NCI-H748 (cell line): ENCODE results near the gene ACVR1B.
A peak's percentile ranks its signal among the peaks of the same experiment; 100 is the strongest.

ENCODE experiments used
- DNase-seq: peaks from one replicate; lab custom pipeline; 2025; ENCODE audit not compliant: unreplicated experiment; lab: John Stamatoyannopoulos, UW

ACVR1B gene

DNA sequence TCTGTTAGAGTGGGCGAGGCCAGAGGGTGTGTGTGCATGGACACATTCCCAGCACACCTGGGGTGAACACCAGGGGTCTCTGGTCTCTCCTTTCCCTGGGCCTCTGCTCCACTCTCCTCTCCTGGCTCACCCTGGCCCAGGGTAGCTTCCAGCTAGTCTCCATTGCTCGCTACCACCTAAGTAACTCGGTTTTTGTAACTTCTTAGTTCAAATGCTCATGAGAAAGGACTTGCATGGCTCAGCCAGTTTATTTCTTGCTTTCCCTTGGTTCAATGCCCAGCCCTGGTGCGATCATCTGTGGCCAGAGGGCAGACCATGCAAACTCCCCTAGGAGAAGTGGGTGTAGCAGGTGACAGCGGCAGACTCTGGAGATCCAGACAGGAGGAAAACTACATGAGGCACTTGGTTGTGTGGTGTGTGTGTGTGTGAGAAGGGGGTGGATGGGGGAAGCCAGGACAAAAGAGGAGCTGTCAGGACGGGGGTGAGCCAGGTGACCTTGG is 8.9 kb upstream of the ACVR1B start:
- DNase-seq: no peak

DNA sequence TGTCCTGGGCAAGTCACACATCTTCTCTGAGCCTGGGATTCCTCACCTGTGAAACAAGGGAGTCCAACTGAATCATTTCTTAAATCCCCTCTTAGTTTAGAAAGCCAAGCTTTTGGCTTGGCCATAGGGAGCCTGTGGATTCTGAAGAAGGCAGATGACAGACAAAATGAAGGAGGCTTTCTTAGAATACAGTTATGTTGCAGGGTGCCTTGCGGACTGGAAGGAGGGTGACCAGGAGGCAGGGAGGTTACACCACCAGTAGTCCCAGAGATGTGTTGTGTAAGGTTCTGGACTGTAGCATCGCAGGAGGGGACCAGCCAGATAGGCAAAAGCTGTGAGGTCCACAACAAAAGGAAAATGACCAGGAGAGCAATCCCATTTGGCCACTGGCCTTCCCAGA is 8.2 kb upstream of the ACVR1B start:
- no peak for DNase-seq

DNA sequence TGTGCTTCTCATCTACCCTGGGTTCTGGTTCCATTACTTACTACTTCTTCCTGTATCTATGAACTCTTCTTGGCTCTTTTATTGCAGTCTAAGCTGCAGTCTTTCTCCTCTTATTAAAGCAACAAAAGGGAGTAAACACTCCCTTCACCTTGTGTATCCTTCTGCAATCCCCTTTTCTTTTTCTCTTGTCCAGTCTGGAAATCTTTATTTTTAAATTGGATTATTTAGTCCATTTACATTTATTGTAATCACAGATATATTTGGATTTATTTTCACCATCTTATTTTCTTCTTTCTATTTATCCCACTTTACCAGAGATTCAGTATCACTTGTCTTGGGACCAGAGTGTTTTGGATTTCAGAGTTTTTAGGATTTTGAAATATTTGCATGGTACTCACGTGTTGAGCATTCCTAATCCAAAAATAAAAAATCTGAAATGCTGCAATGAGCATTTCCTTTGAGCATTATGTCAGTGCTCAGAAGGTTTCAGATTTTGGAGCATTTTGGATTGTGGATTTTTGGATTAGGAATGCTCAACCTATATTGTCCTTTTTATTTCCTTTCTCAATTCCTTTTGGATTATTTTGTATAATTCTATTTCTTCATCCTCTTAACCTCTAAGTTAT is 6.8 kb upstream of the ACVR1B start:
- no peak for DNase-seq

DNA sequence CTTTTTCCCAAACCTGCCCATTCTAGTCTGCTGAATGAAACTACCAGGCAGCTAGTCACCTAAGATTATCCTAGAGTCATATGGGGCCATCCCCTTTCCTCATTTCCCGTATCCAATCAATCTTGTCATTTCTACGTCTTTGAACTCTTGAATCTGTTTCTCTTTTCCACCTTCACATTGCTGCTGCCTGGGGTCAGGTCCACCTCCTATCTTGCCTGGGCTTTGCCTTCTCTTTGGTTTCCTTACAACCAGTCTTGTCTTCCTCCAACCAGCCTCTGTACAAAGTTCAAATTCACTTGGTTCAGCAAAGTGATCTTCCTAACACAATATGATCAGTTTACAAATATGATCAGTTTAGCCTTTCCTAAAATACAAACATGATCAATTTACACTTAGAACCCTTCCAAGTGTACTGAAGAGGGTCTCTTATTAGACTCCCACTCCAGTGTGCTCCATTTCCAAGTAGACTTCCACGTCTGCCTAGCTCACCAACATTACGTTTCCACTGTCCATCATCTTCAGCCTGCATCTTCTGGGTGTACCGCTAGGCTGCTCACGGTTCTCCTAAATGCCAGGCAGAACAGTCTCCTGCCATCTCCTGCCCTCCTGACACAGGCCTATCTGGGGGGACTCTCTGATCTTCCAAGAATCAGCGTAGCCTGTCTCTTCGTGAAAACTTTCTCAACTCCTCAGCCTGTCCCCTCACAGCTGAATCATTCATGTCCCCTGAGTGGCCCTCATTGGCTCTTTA is 4.1 kb upstream of the ACVR1B start:
- no peak for DNase-seq

DNA sequence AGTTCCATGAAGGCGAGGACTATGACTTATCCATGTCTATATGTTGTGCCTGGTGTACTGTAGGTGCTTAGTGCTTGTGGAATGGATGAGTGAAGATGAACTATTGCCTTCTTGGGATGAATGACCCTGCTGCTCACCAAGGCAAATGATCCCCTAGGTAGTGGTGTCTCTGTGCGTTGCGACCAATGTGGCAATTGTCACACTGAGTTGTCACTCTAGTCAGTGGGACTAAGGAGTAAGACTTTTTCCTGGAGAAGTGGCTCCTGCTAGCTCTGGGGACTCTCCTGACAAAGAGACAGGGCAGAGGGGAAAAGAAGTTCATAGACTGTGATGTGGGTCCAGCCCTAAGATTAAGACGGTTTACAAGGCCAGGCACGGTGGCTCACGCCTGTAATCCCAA is 3.4 kb upstream of the ACVR1B start:
- no peak for DNase-seq

DNA sequence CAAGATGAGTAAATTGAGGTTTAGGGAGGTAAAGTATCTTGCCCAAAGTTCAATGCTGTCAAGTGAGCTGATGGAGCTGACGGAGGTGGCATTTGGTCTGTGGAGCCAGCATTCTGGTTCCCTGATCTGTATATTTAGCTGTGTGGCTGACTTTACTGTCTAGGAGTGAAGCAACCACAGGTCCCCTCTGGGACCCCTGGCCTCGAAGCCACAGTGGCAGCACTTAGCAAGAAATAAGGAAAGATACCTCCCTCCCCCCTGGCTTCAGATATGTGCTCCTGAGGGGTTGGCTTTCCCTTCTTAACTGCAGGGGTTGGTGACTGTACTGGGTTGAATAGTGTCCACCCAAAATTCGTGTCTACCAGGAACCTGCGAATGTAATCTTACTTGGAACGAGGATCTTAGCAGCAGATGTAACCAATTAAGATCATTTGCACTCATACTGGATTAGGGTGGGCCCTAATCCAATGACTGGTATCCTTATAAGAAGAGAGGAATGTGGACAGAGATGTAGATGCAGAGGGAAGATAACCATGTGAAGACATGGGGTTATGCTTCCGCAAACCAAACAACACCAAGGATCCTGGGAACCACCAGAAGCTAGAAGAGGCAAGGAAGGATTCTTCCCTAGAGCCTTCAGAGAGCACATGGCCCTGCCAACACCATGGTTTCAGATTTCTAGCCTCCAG is 2.0 kb upstream of the ACVR1B start:
- no peak for DNase-seq

DNA sequence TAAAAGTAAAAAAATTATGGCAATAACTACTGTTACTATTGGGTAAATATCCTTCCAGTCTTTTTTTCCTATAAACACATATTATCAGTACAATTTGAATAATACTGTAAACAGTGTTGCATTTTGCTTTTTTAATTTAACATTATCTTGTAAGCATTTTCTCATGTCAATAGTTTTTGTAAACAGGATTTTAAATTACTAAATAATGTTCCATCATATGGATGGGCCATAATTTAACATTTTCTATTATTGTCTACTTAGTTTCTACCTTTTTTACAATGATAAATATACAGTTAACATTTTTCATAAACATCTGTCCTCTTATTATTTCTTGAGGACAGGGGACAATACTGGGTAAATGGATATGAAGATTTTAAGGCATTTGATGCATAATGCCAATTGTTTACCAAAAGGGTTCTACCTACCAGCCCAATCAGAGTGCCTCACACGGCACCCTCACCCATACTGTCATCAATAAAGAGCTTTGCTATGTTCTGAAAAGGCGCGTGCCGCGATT is 759 bp upstream of the ACVR1B start:
- DNase-seq: no peak

DNA sequence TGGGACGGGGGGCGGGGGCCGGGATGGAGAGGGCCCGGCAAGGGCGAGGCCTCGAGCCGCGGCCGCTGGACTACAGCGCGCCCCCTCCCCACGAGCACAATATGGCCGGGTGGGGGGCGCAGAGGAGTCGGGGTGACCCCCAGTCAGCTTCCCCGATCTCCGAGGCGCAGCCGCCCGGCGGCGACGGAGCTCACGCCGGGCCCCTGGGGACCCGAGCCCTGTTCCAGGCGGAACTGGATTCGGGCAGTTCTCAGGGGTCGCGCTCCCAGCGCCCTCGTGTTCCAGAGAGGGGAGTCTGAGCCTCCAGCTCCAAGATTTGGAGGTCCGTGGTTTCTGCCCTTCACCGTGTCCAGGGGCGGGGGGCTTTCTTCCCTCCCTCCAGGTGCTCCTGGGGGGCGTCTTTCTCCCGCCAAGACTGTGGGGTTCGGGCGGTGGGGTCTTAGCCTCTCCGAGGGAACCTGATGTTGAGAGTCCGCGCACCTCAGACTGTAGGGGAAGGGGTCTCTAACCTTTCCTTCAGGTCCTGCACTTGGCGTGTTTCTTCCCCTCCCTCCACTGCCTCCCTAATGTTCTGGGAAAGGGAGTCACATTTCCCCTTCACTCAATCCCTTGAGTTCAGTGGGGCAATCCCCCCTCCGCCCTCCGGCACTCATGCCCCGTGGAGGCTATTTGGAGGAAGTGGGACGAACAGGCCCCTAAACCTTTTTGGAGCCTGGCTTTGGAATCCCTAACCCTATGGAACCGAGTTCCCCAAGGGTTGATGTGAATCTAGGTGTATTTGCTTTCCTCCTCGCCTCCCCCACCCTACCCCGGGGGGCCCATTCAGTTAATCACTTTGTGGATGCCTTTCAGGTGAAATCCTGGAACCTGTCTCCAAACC is 584 bp downstream of the ACVR1B start:
- DNase-seq: peak; percentile 48

DNA sequence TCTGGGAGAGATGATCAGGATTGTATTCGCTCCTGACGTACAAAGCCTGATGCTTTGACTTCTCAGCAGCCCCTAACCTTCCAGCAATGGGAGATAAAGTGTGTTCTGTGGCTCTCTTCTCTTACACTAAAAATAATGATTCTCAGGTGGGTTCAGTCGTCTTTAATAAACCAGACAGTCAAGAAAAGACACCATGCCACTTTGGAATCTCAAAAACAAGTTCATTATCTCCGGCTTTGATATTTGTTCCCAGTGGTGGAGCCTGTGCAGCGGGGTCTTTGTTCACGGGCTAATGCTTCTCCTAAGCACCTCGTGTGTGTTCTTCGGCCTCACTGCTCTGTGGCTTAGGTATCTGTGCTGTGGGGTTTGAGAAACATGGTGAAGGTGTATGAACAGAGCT is 1.6 kb downstream of the ACVR1B start:
- peak; percentile 24 for DNase-seq

DNA sequence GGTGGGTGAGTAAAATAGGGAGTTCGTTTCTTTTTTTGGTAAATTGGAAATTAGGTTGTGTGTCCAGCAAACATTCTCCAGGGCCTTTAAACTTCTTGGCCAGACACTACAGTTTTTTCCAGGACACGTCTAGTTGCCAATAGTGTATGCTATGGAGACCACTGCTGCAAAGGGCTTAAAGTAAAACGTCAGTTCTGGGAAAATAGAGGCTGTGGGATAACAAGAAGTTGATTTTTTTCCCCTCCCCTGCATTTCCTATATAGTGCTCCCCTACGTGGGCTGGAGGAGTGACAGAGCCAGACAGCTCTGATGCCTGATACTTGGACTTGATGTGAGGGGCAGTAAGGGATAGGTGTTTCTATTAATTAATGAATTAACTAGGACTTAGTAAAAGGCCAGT is 2.4 kb downstream of the ACVR1B start:
- no peak for DNase-seq

DNA sequence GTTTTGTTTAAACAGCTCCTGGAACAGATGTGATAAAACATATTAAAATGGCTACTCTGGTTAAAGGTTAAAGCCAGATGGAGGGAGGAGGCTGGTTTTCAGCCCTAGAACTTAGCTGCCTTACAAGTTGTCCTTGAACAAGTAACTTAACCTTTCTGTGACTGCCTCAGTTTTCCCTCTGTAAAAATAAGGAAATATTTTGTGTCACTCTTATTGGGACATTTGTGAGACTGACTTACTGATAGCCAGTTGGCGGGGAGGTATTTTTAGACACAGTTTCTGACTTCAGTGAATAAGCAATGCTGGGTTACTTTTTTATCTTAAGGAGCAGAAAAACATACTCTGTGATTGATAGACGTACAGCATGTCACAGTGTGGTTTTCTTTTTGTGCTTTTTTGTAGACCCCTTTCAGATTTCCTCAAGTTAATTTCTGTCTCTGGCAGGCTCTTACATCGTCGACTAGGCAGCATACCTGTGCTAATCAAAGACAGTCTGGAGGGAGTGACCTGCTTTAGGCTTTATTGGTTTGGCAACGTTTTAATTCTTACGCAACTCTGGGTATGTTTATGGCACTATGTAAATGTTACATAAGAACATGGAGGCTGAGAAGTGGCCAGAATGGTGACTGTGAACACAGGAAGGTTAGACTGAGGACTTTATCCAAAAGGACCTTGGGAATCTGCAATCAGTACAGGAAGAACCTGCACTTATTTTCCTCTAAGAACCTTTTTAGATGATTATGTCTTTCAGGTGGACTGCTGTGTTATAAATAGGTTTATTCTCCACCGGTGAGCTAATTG is 3.3 kb downstream of the ACVR1B start:
- no peak for DNase-seq

DNA sequence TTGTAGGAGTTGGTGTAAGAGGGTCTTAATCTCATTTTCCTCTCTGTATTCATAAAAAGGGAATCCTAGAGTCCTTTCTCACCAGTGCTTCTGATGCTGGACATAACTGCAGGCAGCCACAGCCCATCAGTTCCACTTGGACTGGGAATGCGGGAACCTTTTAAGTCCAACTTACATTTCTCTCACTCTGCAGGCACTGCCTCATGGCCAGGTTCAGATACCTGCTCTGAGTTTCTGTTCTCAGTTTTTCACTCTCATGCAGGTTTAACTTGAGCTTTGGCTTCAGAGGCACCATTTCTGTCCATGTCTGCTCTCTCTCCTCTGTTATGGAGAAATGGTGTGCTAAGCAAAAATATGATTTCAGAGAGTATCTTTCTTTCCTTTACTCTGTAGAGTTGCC is 4.2 kb downstream of the ACVR1B start:
- DNase-seq: no peak

DNA sequence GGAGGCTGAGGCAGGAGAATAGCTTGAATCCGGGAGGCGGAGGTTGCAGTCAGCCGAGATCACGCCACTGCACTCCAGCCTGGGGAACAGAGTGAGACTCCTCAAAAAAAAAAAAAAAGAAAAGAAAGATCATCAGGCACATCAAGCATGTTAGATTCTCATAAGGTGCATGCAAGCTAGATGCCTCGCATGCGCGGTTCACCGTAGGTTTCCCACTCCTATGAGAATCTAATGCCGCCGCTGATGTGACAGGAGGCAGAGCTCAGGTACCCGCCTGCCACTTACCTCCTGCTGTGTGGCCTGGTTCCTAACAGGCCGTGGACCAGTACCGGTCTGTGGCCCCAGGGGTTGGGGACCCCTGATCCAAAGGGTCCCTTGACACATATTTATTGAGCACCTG is 7.0 kb downstream of the ACVR1B start:
- DNase-seq: no peak

DNA sequence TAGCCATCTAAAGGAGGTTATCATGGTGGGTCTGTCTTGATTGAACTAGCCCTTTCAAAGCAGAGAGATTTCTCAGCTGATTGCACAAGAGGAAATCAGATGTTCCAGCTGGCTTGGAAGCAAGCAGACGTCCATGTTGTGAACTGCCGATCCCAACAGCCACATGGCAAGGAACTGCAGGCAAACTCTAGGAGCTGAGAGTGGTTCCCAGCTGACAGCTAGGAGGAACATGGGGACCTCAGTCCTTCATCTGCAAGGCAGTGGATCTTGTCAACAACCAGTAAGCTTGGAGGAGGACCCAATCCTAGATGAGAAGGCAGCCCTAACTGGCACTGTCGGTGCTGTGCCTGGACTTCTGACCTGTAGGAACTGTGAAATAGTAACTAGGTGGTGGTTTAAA is 7.7 kb downstream of the ACVR1B start:
- DNase-seq: no peak

DNA sequence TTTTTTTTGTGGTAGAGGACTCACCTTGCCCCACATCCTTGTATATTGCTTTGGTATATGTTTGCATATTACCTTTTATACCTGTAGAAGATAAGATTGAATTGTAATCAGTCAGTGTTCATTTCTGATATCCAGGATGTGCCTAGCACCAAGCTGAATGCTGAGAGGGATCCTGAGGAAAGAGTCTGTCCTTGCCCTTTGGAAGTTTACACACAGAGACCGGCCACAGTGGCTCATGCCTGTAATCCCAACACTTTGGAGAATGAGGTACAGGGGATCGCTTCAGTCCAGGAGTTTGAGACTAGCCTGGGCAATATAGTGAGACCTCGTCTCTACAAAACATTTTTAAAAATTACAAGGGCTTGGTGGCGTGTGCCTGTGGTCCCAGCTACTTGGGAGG is 8.4 kb downstream of the ACVR1B start:
- DNase-seq: no peak

DNA sequence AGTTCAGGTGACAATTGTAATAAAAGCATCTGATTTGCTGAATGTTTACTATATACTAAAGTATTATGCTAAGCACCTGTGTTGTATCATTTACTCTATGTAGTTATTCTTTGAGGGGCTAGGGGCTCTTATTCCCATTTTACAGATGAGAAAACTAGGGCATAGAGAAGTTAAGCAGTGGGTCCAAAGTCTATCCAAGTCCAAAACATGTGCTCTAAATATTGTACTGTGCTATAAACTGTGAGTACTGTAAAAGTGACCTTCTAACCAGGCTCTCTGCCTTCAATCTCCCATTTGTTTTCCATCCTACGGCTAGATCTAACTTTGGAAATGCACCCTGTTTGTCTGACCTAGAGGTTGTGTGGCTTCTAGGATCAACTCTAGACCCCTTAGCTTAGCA is 9.0 kb downstream of the ACVR1B start:
- no peak for DNase-seq

DNA sequence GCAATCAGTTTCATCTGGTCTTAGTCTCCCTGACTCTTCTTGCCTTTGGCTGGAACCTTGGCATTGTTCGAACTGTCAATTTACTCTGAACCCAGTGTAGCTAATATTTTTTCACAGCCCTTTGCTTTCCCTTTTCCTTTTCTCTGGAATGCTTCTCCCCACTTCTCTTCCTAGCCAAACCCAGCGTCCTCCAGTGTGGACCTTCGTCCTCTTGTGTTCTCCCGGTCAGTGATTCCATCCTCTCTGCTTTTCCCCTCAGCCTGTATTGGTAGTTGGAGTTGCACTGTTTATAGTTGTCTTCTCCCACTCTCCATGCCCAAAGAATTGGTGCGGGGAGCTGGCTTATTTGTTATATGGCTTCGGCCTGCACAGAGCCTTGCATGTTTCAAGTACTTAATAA is 9.4 kb downstream of the ACVR1B start:
- DNase-seq: no peak

DNA sequence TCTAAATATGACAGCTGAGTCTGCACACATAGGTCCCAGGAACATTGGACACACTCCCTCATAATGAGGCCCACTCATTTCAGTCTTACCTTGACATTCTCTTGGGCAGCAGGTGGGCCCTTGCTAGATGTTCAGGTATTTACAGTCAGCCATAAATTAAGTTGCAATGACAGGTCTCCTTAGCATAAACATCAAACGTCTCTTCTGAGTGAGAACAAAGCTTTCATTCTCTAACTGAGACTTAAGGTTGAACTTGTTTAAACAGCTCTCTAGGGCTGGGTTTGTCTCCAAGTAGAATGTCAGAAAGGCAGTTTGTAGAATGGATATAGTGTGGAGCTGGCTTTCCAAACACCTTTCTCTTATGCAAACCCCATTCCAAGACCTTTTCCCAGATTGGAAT is 10.3 kb downstream of the ACVR1B start:
- no peak for DNase-seq

DNA sequence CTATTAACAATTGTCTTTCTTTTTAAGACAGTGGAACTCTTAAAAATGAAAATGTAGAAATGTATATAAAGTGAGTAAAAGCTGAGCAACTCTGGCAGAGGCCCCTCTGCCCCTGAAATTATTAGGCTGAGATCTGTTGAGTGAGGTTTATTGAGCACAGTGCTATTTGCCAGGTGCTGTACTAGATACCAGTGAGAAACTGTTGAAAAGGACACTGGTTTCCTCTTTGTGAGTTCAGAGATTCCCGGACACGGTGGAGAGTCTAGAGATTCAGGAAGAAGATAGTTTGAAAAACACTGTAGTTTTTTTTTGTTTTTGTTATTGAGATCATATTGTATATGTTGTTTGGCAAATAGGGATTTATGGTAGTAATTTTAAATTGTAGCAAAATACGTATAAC is 11.2 kb downstream of the ACVR1B start:
- DNase-seq: no peak

DNA sequence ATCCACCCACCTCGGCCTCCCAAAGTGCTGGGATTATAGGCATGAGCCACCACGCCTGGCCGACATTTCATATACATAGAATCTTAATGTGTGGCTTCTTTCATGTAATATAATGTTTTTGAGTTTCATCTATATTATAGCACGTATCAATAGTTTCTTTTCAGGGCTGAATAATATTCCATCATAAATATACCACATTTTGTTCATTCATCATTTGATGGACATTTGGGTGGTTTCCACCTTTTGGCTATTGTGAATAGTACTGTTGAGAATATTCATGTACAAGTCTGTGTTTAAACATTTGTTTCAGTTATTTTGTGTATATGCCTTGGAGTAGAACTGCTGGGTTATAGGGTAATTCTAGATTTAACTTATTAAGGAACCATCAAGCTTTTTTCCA is 12.0 kb downstream of the ACVR1B start:
- DNase-seq: no peak
